Kidney (tissue), 14 donors: ENCODE measurements around the gene GNA14. TPM values are rescaled to one million over a fixed set of nuclear protein-coding genes. Genes with fewer than 3 reads are reported as not detected.
A peak's percentile ranks its signal among the peaks of the same experiment; 100 is the strongest.

ENCODE experiments used
- DNase-seq, 5 donors: peaks; one replicate each; pipeline ENCODE4 v3.0.0-alpha.2; 2013 to 2020
- FAIRE-seq: peaks from 2 replicates; lab custom pipeline; 2012; peaks lifted over from hg19 to GRCh38; lab: Jason Lieb, UNC
- H3K27ac ChIP-seq, 2 donors: one replicate each; pipeline ENCODE4 v1.7.0; 2013; ENCODE audit warnings: low read depth in 2 of 2, low read length in 2 of 2, inconsistent platforms in 1 of 2
- H3K27me3 ChIP-seq: one replicate; pipeline ENCODE4 v1.7.1; 2013; ENCODE audit warnings: low read length, inconsistent platforms; ENCODE audit not compliant: control insufficient read depth, insufficient read depth
- H3K36me3 ChIP-seq, 3 donors: one replicate each; pipeline versions ENCODE4 v1.7.0 to v1.7.1; 2013; ENCODE audit warnings: low read length in 3 of 3, control low read depth in 1 of 3, inconsistent platforms in 1 of 3; ENCODE audit not compliant: insufficient read depth in 3 of 3, control insufficient read depth in 2 of 3
- H3K4me1 ChIP-seq, 3 donors: one replicate each; pipeline versions ENCODE4 v1.7.0 to v1.7.1; 2013; ENCODE audit warnings: low read length in 3 of 3, inconsistent platforms in 1 of 3, low read depth in 1 of 3; ENCODE audit not compliant: control insufficient read depth in 2 of 3, insufficient read depth in 2 of 3
- H3K4me3 ChIP-seq, 3 donors: one replicate each; pipeline versions ENCODE4 v1.7.0 to v1.8.1; 2013; ENCODE audit warnings: low read length in 3 of 3, control low read depth in 1 of 3, inconsistent platforms in 1 of 3
- H3K9ac ChIP-seq, 3 donors: one replicate each; pipeline versions ENCODE4 v1.7.0 to v1.7.1; 2013; ENCODE audit warnings: low read length in 3 of 3, control low read depth in 1 of 3, inconsistent platforms in 1 of 3
- H3K9me3 ChIP-seq, 3 donors: one replicate each; pipeline versions ENCODE4 v1.7.0 to v1.7.1; 2013; ENCODE audit warnings: low read length in 3 of 3, control low read depth in 1 of 3, inconsistent platforms in 1 of 3; ENCODE audit not compliant: control insufficient read depth in 2 of 3, insufficient read depth in 1 of 3
- intact Hi-C: fragments of 100-400 bp; cut with DNase I; formaldehyde crosslinking; loops from one replicate; pipeline ENCODE4 v1.11.1; 2022
- polyA plus RNA-seq: library from polyadenylated mRNA; stranded (reverse); fragments of 350-450 nt; fragmentation: Illumina TruSeq; extraction: RNeasy Lipid Tissue Mini Kit (QIAGEN cat#74804); gene quantifications from one replicate; pipeline ENCODE4 v1.2.3, GENCODE V29; 2014; ENCODE audit warnings: low read depth, low replicate concordance; ENCODE audit not compliant: insufficient read depth
- total RNA-seq: library from RNA; stranded (reverse); fragmentation: NEBNext Ultra II Directional; extraction: Animal tissue kit (Norgen Biotek cat#: 25700); gene quantifications from one replicate; pipeline ENCODE4 v1.2.1, GENCODE V29; 2021
- TF ChIP-seq, protein P1 (sequence below): IDR thresholded peaks from 3 replicates; pipeline ENCODE4 v1.5.1; 2012; ENCODE audit warnings: mild to moderate bottlenecking, moderate library complexity, borderline replicate concordance; ENCODE audit not compliant: insufficient read depth; ENCODE audit errors: extremely low read depth
- donor health status: control.
- donor health status: control.
- donor health status: control.
- donor health status: control.
- donor health status: control.
- donor health status: DM: yes; HTN: yes; CAD: no.
- donor health status: Normal renal cell carcinoma (clear cell type).

GNA14 gene
- total and polyA plus RNA-seq, 2 donors from 2014 or later, result 6.5 to 10.4 TPM

DNA sequence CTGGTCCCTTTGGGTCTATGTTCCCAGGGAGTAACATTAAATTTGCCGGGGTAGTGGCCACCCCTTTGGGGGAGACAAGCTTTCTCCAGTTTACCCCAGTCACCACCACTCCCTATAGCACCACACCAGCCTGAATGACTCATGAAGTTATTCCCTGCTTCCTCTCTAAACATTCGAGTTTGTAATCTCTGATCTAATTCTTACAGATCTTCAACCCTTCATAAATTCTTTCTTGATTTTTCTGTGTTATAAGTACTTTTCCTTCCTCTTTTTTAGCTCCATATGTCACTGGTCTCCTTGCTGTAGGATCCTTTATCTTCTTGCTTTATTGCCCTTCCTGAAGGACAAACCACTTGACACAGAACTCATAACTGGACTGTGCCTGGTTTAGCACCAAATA lies 55.6 kb downstream of the GNA14 start:
- H3K9ac ChIP-seq, result no peak overlapping the region
- TF ChIP-seq, protein P1, sequence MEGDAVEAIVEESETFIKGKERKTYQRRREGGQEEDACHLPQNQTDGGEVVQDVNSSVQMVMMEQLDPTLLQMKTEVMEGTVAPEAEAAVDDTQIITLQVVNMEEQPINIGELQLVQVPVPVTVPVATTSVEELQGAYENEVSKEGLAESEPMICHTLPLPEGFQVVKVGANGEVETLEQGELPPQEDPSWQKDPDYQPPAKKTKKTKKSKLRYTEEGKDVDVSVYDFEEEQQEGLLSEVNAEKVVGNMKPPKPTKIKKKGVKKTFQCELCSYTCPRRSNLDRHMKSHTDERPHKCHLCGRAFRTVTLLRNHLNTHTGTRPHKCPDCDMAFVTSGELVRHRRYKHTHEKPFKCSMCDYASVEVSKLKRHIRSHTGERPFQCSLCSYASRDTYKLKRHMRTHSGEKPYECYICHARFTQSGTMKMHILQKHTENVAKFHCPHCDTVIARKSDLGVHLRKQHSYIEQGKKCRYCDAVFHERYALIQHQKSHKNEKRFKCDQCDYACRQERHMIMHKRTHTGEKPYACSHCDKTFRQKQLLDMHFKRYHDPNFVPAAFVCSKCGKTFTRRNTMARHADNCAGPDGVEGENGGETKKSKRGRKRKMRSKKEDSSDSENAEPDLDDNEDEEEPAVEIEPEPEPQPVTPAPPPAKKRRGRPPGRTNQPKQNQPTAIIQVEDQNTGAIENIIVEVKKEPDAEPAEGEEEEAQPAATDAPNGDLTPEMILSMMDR, result no peak
- H3K27ac ChIP-seq, result no peak overlapping the region
- intact Hi-C loops, result no loop called here
- no peaks in the 10 kb centered on the region for H3K36me3 ChIP-seq
- H3K4me1 ChIP-seq, result peaks cover 0 to 4% (median 1%) of the 10 kb centered on the region in 3 donors
- no peak for DNase-seq
- FAIRE-seq, result no peak
- H3K4me3 ChIP-seq, result no peak overlapping the region
- H3K9me3 ChIP-seq, result no peaks in the 10 kb centered on the region
- H3K27me3 ChIP-seq, result no peaks in the 10 kb centered on the region

DNA sequence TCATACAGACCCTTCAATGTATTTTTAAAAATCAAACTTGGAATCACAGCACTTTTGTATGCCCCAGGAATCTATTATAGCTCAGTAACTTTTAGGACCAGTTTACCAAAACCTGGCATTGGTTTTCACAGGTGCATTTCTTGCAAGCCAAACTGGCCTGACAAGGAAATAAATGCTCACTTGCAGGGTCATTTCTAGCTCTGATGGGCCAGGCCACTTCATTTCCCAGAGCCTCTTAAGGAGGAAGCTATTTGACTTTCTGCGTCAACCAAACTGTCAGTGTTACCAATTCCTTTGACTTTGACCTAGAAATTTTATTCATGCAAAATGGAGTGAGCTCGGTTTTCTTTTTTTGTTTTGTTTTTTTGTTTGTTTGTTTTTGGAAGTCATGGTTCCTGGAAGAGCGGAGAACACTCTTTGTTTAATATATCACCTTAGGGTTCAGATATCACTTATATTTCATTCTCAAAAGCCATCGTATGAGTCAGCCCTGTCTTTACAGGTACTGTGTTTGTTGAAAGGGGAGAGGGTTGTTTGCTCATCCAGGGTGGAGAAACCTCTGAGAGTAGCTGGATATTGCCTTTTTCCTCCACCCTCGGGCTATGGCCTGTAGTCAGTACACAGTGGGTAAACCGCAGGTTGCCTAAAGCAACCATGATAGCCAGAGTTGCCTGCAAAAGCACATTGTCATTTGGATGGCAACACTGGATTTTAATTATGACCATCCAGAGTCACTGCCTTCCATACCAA lies 58.9 kb downstream of the GNA14 start:
- no peak overlapping the region for H3K9ac ChIP-seq
- H3K27ac ChIP-seq, result no peak overlapping the region
- H3K9me3 ChIP-seq, result no peaks in the 10 kb centered on the region
- no peaks in the 10 kb centered on the region for H3K36me3 ChIP-seq
- TF ChIP-seq, protein P1, result no peak
- peaks cover 0 to 6% (median 4%) of the 10 kb centered on the region in 3 donors for H3K4me1 ChIP-seq
- no peak overlapping the region for H3K4me3 ChIP-seq
- no peak for FAIRE-seq
- no peaks in the 10 kb centered on the region for H3K27me3 ChIP-seq
- intact Hi-C loops, result no loop called here
- no peak for DNase-seq

DNA sequence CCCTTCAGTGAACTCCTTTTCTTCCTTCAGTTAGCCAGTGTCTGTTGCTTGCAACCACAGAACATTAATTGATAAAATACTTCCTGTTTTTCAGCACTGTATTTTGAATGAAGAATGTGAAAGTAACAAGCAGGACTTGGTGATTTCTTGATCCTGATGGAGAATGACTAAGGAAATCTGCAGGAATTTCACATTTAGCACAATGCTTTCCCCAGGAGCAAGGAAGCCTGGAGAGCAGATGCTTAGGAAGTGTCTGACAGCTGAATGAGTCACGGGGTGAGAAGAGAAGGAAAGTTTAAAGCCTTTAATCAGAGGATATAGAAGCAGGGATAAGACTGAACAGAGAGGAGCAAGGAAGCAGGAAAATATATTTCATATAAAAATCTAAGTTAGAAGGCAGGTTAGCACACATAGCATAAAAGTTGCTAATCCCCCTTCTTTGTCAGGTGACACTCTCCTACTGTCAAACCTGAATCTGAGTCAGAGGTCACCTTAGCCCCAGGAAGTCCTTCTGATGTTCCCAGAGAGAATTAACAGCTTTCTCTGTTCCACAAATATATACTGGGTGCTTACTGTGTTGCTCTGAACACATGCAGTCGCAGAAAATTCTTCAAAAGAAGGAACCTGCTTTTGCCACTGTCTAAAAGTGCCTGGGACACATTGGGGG lies 59.7 kb downstream of the GNA14 start:
- H3K4me1 ChIP-seq, result peaks cover 0 to 6% (median 4%) of the 10 kb centered on the region in 3 donors
- TF ChIP-seq, protein P1, result no peak
- no peak for FAIRE-seq
- DNase-seq, result peak in 1 of 5 donors; percentile 58
- no peak overlapping the region for H3K4me3 ChIP-seq
- intact Hi-C loops, result no loop called here
- no peaks in the 10 kb centered on the region for H3K27me3 ChIP-seq
- no peak overlapping the region for H3K9ac ChIP-seq
- H3K27ac ChIP-seq, result no peak overlapping the region
- H3K9me3 ChIP-seq, result no peaks in the 10 kb centered on the region
- H3K36me3 ChIP-seq, result no peaks in the 10 kb centered on the region
